BE2C (cell line): ENCODE results near the gene NAA80.

Experiments used
- DNase-seq: peaks from one replicate; pipeline ENCODE4 v3.0.0-alpha.2; 2020
- H3K27me3 ChIP-seq: fragments of 250-450 bp; sonication (Bioruptor Pico); 2 replicates; pipeline ENCODE4 v1.5.1; 2020; ENCODE audit warnings: mild to moderate bottlenecking
- H3K36me3 ChIP-seq: fragments of 250-450 bp; sonication (Bioruptor Pico); 2 replicates; pipeline ENCODE4 v1.5.1; 2020; ENCODE audit warnings: mild to moderate bottlenecking
- H3K4me1 ChIP-seq: fragments of 250-450 bp; sonication (Bioruptor Pico); 2 replicates; pipeline ENCODE4 v1.5.1; 2020
- H3K4me3 ChIP-seq: 2 replicates; pipeline ENCODE4 v1.5.1; 2011; ENCODE audit warnings: low read depth, low read length
- H3K9me3 ChIP-seq: fragments of 250-450 bp; sonication (Bioruptor Pico); 2 replicates; pipeline ENCODE4 v1.5.1; 2020
- TF ChIP-seq, protein P1 (sequence below): IDR thresholded peaks from 2 replicates; pipeline ENCODE4 v1.5.1; 2012; ENCODE audit warnings: mild to moderate bottlenecking, low read depth, low read length

The NAA80 gene

GRCh38 chr3:50341996-50342650 lies 42.9 kb upstream of the NAA80 start:
- peaks cover 3% of the 10 kb centered on the region; the same call in 1 of the 2 replicates for H3K4me1 ChIP-seq

GRCh38 chr3:50341537-50341936 lies 42.3 kb upstream of the NAA80 start:
- TF ChIP-seq, protein P1, sequence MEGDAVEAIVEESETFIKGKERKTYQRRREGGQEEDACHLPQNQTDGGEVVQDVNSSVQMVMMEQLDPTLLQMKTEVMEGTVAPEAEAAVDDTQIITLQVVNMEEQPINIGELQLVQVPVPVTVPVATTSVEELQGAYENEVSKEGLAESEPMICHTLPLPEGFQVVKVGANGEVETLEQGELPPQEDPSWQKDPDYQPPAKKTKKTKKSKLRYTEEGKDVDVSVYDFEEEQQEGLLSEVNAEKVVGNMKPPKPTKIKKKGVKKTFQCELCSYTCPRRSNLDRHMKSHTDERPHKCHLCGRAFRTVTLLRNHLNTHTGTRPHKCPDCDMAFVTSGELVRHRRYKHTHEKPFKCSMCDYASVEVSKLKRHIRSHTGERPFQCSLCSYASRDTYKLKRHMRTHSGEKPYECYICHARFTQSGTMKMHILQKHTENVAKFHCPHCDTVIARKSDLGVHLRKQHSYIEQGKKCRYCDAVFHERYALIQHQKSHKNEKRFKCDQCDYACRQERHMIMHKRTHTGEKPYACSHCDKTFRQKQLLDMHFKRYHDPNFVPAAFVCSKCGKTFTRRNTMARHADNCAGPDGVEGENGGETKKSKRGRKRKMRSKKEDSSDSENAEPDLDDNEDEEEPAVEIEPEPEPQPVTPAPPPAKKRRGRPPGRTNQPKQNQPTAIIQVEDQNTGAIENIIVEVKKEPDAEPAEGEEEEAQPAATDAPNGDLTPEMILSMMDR, result no peak
- Histone ChIP-seq H3K4me3 (no peak overlapping the region), H3K36me3 (peaks cover 3% of the 10 kb centered on the region; the same call in 1 of the 2 replicates), H3K4me1 (peaks cover 3% of the 10 kb centered on the region; the same call in 1 of the 2 replicates), H3K27me3 (no peaks in the 10 kb centered on the region), H3K9me3 (no peaks in the 10 kb centered on the region)
- DNase-seq, result no peak

More at GRCh38 chr3:50341996-50342650, 42.9 kb upstream of the NAA80 start:
- H3K4me3 ChIP-seq, result no peak overlapping the region
- H3K36me3 ChIP-seq, result no peaks in the 10 kb centered on the region
- H3K9me3 ChIP-seq, result no peaks in the 10 kb centered on the region
- H3K27me3 ChIP-seq, result no peaks in the 10 kb centered on the region
- TF ChIP-seq, protein P1, result no peak
- DNase-seq, result no peak

- Histone ChIP-seq H3K4me1 (peaks cover 3% of the 10 kb centered on the region; the same call in 1 of the 2 replicates), H3K27me3 (no peaks in the 10 kb centered on the region), H3K9me3 (no peaks in the 10 kb centered on the region), H3K4me3 (no peak within 1 kb of the TSS), H3K36me3 (peaks cover 3% of the 10 kb centered on the region; the same call in 1 of the 2 replicates)
- TF ChIP-seq, protein P1, result no peak
- DNase-seq, result no peak
Measured at GRCh38 chr3:50340448-50341329, 41.5 kb upstream of the NAA80 start, which contains the start of gene RASSF1. RASSF1 (minus strand) TSS chr3:50340836; CDS start chr3:50340805, 31 bp downstream.

GRCh38 chr3:50340147-50340447 lies 40.9 kb upstream of the NAA80 start:
- Histone ChIP-seq H3K4me1 (peaks cover 3% of the 10 kb centered on the region; the same call in 1 of the 2 replicates), H3K27me3 (no peaks in the 10 kb centered on the region), H3K4me3 (no peak overlapping the region), H3K9me3 (no peaks in the 10 kb centered on the region), H3K36me3 (peaks cover 3% of the 10 kb centered on the region; the same call in 1 of the 2 replicates)
- no peak for DNase-seq
- TF ChIP-seq, protein P1, result no peak

DNA sequence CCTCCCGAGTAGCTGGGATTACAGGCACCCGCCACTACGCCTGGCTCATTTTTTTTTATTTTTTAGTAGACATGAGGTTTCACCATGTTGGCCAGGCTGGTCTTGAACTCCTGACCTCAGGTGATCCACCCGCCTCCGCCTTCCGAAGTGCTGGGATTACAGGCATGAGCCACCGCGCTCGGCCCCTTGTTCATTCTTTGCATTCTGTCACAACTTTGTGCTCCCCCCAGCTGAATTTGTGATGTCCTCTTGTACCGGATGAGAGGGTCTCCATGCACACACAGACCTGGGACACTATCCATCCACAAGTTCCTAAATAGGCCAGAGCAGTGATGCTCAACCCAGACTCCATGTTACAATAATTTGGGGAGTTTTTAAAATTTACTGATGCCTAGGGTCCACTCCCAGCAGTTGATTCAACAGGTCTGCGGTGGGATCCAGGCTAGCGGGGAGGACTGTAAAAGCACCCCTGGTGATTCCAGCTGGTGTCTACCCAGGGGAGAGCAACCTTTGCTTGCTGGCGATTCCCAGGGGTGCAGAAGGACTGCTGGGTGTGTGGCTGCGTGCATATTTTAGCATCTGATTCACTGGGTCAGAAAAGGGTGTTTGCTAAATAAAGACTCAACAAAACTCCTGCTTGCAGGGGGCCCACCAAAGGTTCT lies 40.4 kb upstream of the NAA80 start:
- H3K4me3 ChIP-seq, result no peak overlapping the region
- H3K36me3 ChIP-seq, result peaks cover 3% of the 10 kb centered on the region; the same call in 1 of the 2 replicates
- no peaks in the 10 kb centered on the region for H3K27me3 ChIP-seq
- H3K9me3 ChIP-seq, result no peaks in the 10 kb centered on the region
- H3K4me1 ChIP-seq, result peaks cover 3% of the 10 kb centered on the region; the same call in 1 of the 2 replicates
- no peak for DNase-seq
- TF ChIP-seq, protein P1, result no peak
